Myocyte (in vitro differentiated cells): ENCODE measurements around the gene SPARC. TPM values are rescaled to one million over a fixed set of nuclear protein-coding genes. Genes with fewer than 3 reads are reported as not detected.

Experiments
- DNase-seq: peaks from one replicate; pipeline ENCODE4 v3.0.0-alpha.2; 2012; ENCODE audit warnings: low read depth
- total RNA-seq: library from RNA; depleted of rRNA; stranded (reverse); fragments of >200 nt; gene quantifications from 2 replicates; pipeline ENCODE4 v1.2.3, GENCODE V29; 2014

SPARC gene
- total RNA-seq, 1 donor from 2014 or later: 4,598 TPM

GRCh38 chr5:151661968-151662732 is 24.6 kb downstream of the SPARC start:
- DNase-seq: peak; percentile 8

DNA sequence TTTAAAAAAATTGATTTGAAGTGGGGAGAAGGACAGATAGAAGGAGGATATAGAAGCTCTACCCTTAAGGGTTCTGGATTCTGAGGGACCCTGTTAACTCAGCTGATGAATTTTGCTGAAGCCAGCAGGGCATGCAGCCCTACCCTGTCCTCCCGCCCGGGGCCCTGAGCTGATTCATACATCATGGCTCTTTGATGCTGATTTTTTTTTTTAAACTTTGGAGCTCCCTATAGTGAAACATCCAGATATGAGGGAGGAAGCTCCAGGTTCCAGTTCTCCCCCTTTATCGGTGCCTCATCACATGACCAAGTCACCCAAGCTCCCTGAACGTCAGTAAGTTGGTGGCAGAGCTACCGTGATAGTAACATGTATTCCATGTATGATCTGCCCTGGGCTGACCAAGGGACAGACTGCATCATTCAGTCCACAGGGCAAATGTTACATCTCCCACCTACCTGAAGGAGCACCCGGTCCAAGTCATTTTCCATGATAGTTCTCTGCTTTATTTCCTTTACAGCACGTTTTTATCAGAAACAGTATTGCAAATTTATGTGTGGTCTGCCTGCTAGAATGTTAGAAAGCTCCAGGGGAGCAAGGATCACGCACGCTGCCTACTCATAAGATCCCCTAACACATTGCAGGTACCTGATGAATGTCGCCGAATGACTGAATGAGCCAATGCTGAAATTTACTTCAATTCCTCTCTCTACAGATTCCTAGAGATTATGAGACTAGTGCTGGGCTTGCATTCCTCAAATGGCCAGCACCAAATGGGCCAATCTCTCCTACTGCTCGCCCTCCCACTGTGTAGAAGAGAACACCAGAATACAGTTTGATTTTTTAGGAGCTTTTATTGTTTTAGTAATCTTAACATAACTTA is 25.9 kb downstream of the SPARC start:
- DNase-seq: peak; percentile 65

DNA sequence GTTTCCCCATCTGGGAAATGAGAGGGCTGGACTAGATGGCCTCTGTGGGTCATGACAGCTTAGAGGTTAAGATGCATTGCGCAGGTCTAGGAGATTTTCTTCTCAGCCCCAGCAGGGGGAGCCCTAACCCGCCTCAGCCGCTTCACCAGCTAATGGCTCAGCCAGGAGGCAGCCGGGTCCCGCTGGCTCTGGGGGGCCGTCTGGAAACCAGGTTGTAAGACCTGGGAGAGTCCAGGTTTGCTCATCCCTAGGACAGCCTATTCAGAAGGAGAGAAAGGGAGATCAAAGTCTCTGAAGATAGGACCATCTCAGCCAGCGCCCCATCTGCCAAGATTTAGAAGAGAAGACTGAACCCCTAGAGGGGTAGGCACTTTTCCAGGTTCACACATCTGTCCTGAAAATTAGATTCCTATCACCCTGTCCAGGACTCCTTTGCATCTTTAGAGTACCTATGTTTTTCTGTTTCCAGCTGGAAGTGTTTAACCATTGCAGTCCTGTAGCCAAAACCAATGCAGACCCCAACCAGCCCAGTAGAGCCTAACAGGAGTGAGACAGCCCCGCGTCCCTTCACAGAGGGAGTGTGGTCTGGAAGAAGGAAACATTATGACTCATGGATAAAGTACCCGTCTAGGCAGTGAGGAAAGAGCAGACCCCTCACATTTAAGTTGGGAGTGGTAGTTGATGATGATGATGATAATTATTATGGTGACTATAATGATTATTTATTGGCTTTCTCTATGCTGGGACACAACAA is 27.5 kb downstream of the SPARC start:
- DNase-seq: peak; percentile 86

DNA sequence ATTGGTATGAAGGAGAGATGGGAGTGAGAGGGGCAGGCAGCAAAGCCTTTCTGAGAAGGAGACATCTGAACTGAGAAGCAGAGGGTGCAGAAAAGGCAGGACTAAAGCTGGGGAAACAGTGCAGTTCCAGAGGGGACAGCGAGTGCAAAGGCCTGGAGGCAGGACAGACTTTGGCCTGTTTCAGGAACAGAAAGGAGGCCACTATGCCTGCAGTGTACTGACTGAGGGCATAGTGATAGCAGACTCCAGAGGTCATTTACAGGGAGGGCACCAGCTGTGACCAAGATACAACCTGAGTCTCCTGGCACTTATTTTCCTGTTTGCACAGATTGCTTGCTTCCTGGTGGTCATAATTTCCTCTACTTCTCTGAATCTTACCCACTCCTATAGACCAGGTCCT is 29.6 kb downstream of the SPARC start:
- peak; percentile 2 for DNase-seq

GRCh38 chr5:151656311-151656710 is 30.4 kb downstream of the SPARC start:
- DNase-seq: no peak

DNA sequence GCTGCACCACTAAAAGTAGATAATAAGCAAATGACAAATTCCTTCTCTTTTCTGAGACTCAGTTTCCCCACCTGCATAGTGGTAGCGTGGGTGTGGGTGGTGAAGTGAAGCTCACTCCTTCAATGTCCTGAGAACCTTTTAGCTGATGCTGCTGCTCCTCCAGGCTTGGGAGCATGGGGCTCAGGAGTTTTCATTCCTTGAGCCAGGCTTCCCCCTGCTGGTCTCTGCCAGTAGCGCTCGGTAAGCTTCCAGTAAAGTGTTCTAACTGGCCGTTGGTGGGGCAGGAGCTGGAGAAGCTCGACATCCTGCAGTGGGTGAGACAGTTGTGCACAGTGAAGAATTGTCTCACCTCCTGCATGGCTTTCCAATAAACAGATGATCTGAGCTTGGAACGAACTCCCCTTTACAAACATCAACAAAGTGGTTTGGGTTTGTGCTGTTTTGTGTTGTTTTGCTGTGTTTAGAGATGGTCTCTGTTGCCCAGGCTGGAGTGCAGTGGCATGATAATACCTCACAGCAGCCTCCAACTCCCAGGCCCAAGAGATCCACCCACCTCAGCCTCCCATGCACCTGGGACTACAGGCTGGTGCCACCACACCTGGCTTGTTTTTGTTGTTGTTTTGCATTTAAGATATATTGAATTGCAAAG is 34.6 kb downstream of the SPARC start:
- DNase-seq: peak; percentile 89

- DNase-seq: no peak
These were observed 37.7 kb downstream of the SPARC start for GRCh38 chr5:151648988-151649387.

DNA sequence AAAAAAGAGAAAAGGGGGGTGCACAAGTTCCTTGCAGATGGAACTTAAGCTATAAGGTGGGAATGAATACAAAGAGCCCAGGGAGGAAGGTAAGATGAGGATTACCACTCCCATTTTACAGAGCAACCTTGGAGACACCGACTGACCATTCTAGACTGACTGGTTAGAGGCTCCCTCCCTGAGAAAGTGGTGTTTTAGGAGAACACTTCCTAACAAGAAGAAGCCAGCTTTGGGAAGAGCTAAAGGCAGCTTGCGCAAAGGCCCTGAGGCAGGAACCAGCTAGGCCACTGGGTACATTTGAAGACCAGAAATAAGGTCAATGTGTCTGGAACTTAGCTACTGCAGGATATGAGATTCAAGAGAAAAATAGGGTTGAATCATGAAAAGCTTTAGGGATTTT is 38.6 kb downstream of the SPARC start:
- DNase-seq: no peak

DNA sequence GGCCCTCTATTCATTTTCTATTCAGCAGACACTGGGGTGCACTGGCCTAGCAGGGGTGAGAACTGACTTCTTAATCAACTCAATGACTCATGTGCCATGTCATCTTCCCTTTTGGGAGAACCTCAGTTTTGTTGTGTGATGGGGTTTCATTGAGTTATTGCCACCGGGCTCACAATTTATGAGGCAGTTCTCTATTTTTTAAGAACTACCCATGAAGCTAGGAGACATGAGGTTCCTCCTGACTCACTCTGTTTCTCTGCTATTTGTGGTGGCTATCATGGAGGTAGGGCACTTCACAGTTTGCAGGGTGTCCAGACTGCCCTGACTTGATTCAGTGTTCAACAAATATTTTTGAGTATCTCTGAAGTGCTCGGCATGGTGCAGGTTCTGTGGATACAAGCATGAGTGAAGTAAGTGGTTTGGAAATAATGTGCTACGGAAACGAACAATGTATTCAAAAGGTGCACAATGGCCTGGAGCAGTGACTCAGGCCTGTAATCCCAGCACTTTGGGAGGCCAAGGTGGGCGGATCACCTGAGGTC is 39.3 kb downstream of the SPARC start:
- DNase-seq: no peak

DNA sequence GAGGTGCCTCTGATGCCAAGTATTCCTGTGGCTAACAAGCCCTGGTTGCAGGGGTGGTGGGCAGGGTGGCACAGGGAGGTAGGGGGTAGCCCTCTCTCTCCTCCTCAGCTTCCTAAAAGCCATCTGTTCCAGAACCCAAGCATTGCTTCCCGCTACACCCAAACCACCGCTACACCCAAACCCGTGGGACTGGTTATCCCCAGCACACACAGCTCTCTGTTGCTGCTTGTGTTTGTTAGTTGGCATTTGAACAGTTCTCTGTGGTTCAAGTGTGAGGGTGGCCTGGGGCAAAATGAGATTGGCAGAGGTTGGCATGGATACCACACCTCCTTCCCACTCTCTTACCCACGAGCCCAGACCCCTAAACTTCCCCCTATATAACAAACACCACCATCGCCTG is 40.4 kb downstream of the SPARC start:
- DNase-seq: no peak

DNA sequence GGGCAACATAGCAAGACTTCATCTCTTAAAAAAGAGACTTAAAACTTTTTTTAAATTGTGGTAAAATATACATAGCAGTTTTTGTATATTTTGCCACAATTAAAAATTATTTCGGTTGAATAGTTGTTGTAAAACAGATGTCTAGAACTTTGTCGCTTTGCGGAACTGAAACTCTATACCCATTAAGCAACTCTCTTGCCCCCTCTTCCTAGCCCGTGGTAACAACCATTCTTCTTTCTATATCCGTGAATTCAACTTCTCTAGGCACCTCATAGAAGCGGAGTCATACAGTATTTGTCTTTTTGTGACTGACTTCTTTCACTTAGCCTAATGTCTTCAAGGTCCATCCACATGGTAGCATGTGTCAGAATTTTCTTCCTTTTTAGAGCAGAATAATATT is 43.3 kb downstream of the SPARC start:
- no peak for DNase-seq

GRCh38 chr5:151642472-151643140 is 44.1 kb downstream of the SPARC start:
- DNase-seq: no peak

- no peak for DNase-seq
These were observed 48.1 kb downstream of the SPARC start for GRCh38 chr5:151638619-151639018.

- no peak for DNase-seq
These were observed 49.0 kb downstream of the SPARC start for GRCh38 chr5:151637676-151638075.

- no peak for DNase-seq
These were observed 52.8 kb downstream of the SPARC start for GRCh38 chr5:151633892-151634291.

DNA sequence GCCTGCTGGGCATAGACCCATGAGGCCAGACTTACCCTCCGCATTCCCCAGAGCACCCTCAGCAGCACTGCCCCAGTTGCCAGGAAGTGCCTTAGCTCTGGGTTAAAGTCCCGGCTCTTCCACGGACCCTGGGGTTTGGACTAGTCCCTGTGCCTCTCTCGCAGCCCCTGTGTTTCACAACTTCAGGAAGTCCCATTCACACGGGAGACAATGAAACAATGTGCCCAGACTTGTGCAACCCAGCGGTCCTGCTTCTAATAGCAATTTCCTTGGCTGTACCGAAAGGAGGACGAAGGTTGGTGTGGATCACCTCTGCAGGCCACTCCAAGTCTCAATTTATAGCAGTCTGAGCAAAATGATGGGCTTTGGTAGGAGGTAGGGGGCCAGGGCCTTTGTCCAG is 53.8 kb downstream of the SPARC start:
- DNase-seq: no peak

- DNase-seq: no peak
These were observed 54.2 kb downstream of the SPARC start for GRCh38 chr5:151632524-151632923.

DNA sequence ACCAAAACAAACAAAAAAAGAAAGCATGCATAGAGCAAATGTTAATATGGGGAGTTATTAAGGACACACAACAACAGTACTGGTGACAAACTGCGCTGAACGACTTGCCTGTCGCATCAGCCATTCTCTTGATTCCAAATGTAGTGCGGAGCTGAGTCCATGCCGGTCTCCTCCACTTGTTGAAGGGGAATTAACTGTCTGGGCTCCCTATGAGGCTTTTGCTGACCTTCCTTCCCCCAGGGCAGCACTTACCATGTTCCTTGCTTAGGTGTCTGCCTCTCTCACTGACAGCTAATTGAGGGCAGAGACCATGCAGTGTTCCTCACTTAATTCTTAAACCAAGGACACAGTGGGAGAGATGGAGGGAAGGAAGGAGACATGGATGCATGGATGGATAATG is 54.8 kb downstream of the SPARC start:
- no peak for DNase-seq

GRCh38 chr5:151630088-151630487 is 56.6 kb downstream of the SPARC start:
- DNase-seq: no peak

GRCh38 chr5:151628112-151628823 is 58.4 kb downstream of the SPARC start:
- peak; percentile 32 for DNase-seq
